Measurements from ENCODE around the gene WNT9A. TPM values are rescaled to one million over a fixed set of nuclear protein-coding genes. Genes with fewer than 3 reads are reported as not detected.
"Not testable (repeated sequence)": the region's sequence is repeated elsewhere in the genome, so short reads cannot be mapped to it uniquely, and the experiment has no call there.

Gene WNT9A, protein sequence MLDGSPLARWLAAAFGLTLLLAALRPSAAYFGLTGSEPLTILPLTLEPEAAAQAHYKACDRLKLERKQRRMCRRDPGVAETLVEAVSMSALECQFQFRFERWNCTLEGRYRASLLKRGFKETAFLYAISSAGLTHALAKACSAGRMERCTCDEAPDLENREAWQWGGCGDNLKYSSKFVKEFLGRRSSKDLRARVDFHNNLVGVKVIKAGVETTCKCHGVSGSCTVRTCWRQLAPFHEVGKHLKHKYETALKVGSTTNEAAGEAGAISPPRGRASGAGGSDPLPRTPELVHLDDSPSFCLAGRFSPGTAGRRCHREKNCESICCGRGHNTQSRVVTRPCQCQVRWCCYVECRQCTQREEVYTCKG
- total RNA-seq (2014; rRNA removed; shearing (Covaris generic)): 1.6 and 3.7 TPM in 2 replicates

- Histone ChIP-seq H3K9me3 (replicated peaks) (no peaks in the 10 kb centered on the region), H3K4me1 (replicated peaks) (peaks cover 53% of the 10 kb centered on the region), H3K27me3 (replicated peaks) (no peaks in the 10 kb centered on the region), H3K27ac (peak within 1 kb of the TSS; percentile 49; the same call in 1 of the 2 replicates), H3K4me3 (peak within 1 kb of the TSS; percentile 68), H3K36me3 (peaks cover 3% of the 10 kb centered on the region; the same call in 1 of the 2 replicates)
- DNase-seq (ENCODE audit: low read depth in 1 of 2, low spot score in 2 of 2): peak; percentile 22 to 59
Measured at GRCh38 chr1:227947676-227948492, at the start of gene WNT9A. Gene WNT9A (minus strand): TSS chr1:227947932. CDS start chr1:227947887, 45 bp downstream.

GRCh38 chr1:227996187-227996950, 48.6 kb upstream of the WNT9A start:
- no peak overlapping the region for H3K4me3 ChIP-seq
- H3K27ac ChIP-seq: no peak overlapping the region
- peaks cover 7% of the 10 kb centered on the region for H3K9me3 ChIP-seq (replicated peaks)
- H3K4me1 ChIP-seq (replicated peaks): no peaks in the 10 kb centered on the region
- peak in 1 of 2 experiments; percentile 14 for DNase-seq (ENCODE audit: low read depth in 1 of 2, low spot score in 2 of 2)
- no peaks in the 10 kb centered on the region; the same call in 1 of the 2 replicates for H3K27me3 ChIP-seq (replicated peaks)
- H3K36me3 ChIP-seq: no peaks in the 10 kb centered on the region

DNA sequence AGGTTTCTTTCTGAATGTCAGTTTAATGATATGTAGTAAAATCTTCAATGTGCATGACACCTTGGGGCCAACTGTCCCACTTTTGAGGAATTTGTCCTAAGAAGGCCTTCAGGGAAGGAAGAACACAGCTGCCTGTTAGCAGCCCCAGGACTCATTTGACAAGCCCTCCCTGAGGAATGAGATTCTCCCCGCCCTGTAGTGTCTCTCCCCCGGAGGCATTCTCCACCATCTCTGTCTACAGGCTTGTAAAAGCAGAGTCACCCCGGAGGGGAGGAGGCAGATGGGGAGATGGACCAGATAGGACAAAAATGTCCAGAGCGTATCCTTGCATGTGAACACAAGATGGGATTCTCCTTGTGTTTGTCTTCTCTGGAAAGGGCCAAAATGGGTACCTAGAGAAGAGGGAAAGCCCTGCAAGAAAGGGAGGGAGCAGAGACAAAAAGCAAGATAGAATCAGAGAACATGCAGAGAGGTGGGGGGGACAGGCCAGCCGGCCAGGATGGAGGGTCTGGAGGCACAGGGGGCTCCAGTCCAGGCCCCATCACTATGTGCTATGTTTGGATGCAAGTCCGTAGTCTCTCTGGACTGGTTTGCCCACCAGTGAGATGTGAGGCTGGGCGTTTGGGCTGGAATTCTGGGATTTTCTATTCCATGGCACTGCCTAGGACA, 47.0 kb upstream of the WNT9A start:
- Histone ChIP-seq H3K36me3 (no peaks in the 10 kb centered on the region), H3K4me3 (no peak overlapping the region), H3K9me3 (replicated peaks) (peaks cover 7% of the 10 kb centered on the region), H3K4me1 (replicated peaks) (no peaks in the 10 kb centered on the region), H3K27me3 (replicated peaks) (no peaks in the 10 kb centered on the region), H3K27ac (no peak overlapping the region)
- peak in 1 of 2 experiments; percentile 13 for DNase-seq (ENCODE audit: low read depth in 1 of 2, low spot score in 2 of 2)

DNA sequence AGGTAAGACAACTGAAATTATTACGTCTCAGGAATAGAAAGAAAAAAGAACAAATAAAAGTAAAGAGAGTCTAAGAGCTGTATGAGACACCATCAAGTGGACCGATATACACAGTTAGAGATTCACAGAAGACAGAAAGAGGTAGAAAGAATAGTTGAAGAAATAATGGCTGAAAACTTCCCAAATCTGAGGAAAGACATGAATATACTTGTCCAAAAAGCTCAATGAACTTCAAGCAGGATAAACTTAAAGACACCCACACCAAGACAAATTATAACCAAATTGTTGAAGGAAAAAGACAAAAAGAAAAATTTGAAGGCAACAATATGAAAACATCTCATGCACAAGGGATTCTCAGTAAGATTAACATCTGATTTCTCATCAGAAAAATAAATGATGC, 39.4 kb upstream of the WNT9A start:
- H3K27ac ChIP-seq: no peak overlapping the region
- no peaks in the 10 kb centered on the region for H3K4me1 ChIP-seq (replicated peaks)
- H3K27me3 ChIP-seq (replicated peaks): 0 out of 2 replicates have a peak, but pooled peaks cover 5% of the 10 kb centered on the region
- no peak overlapping the region for H3K4me3 ChIP-seq
- DNase-seq (ENCODE audit: low read depth in 1 of 2, low spot score in 2 of 2): no peak
- H3K9me3 ChIP-seq (replicated peaks): no peaks in the 10 kb centered on the region; the same call in 1 of the 2 replicates
- no peaks in the 10 kb centered on the region for H3K36me3 ChIP-seq

DNA sequence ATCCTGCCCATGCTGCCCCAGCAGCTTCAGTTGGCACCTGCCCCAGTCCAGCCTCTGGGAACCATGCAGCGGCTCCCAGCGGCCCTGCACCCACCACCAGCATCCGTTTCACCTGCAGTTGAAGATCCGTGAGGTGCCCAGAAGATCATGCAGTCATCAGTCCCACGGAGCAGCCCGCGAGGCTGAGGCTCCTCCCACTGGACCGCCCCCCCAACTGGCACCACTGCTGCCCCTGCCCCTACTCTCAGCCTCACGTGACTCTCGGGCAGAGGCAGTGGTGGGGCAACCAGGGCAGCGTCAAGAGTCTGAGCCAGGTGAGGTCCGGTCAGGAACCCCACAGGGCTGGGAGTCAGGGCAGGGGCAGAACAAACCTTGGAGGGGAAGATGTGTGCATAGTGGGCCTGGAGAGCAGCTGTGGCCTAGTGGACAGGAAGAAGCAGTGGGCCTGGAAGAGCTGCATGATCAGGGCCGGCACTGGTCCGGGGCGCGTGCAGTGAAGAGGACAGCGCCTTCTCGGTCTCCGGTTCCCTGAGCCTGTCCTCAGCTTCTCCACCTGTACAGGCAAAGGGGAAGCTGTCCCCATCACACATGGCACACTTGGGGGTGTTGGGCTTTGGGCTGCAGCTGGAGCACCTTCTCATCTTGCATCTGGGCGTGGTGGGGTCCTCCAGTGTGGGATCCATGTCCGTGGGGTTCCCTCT, 28.0 kb upstream of the WNT9A start:
- not testable (repeated sequence) for H3K27ac ChIP-seq; H3K9me3 ChIP-seq (replicated peaks); DNase-seq (ENCODE audit: low read depth in 1 of 2, low spot score in 2 of 2); H3K27me3 ChIP-seq (replicated peaks); H3K36me3 ChIP-seq; H3K4me3 ChIP-seq; H3K4me1 ChIP-seq (replicated peaks)

GRCh38 chr1:227973724-227974288, 26.1 kb upstream of the WNT9A start:
- not testable (repeated sequence) for H3K9me3 ChIP-seq (replicated peaks); H3K27me3 ChIP-seq (replicated peaks); H3K36me3 ChIP-seq; H3K4me3 ChIP-seq; H3K4me1 ChIP-seq (replicated peaks); DNase-seq (ENCODE audit: low read depth in 1 of 2, low spot score in 2 of 2); H3K27ac ChIP-seq

GRCh38 chr1:227972843-227973374, 25.2 kb upstream of the WNT9A start:
- H3K27ac ChIP-seq; H3K27me3 ChIP-seq (replicated peaks); DNase-seq (ENCODE audit: low read depth in 1 of 2, low spot score in 2 of 2); H3K9me3 ChIP-seq (replicated peaks); H3K4me3 ChIP-seq; H3K36me3 ChIP-seq; H3K4me1 ChIP-seq (replicated peaks): not testable (repeated sequence)

DNA sequence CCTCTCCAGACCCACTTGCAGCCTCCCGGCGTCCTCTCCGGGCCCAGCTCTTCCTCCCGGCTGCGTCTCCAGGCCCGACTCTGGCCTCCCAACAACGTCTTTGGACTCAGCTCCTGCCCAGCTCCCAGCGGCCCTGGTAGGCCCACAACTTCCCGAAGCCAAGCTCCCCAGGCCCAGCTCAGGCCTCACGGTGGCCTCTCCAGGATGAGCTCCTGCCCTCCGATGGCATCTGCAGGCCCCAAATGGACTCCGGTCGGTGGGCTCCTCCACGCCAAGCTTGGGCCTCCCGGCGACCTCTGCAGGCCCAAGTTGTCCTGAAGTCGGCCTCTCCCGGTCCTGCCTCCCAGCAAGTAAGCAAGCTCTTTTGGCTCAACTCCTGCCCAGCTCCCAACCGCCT, 24.5 kb upstream of the WNT9A start:
- not testable (repeated sequence) for H3K36me3 ChIP-seq; H3K27me3 ChIP-seq (replicated peaks); H3K4me1 ChIP-seq (replicated peaks); H3K27ac ChIP-seq; H3K4me3 ChIP-seq; H3K9me3 ChIP-seq (replicated peaks); DNase-seq (ENCODE audit: low read depth in 1 of 2, low spot score in 2 of 2)

- H3K27ac ChIP-seq; DNase-seq (ENCODE audit: low read depth in 1 of 2, low spot score in 2 of 2); H3K4me3 ChIP-seq; H3K4me1 ChIP-seq (replicated peaks); H3K36me3 ChIP-seq; H3K9me3 ChIP-seq (replicated peaks); H3K27me3 ChIP-seq (replicated peaks): not testable (repeated sequence)
Measured at GRCh38 chr1:227971643-227972282, 24.0 kb upstream of the WNT9A start.

- H3K9me3 ChIP-seq (replicated peaks); H3K27ac ChIP-seq; H3K4me3 ChIP-seq; H3K27me3 ChIP-seq (replicated peaks); H3K36me3 ChIP-seq; DNase-seq (ENCODE audit: low read depth in 1 of 2, low spot score in 2 of 2); H3K4me1 ChIP-seq (replicated peaks): not testable (repeated sequence)
Measured at GRCh38 chr1:227971216-227971615, 23.5 kb upstream of the WNT9A start.

- H3K9me3 ChIP-seq (replicated peaks); H3K4me3 ChIP-seq; DNase-seq (ENCODE audit: low read depth in 1 of 2, low spot score in 2 of 2); H3K27ac ChIP-seq; H3K36me3 ChIP-seq; H3K27me3 ChIP-seq (replicated peaks); H3K4me1 ChIP-seq (replicated peaks): not testable (repeated sequence)
Measured at GRCh38 chr1:227970076-227970995, 22.6 kb upstream of the WNT9A start.

Data from SJSA1 (cell line).